GM19452 (cell line): ENCODE results near the gene DYRK3.

ENCODE experiments used
- ATAC-seq: cut with Tn5 transposase; IDR thresholded peaks from one replicate; pipeline ENCODE4 v1.9.1; 2021; ENCODE audit not compliant: unreplicated experiment

The DYRK3 gene

DNA sequence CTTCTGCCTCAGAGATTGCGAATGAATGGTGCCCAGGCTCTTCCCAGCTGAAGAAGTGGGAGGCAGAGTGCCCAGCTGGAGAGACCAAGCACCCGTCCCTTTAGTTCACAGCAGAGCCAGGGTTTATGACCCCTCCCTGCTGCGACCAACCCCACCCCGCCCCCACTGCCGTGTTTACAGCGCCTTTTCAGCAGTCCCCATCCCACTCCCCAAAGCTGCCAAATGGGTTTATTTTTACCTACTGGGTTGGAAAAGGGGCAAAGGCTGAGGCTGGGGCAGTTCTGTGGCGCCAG is 23.6 kb downstream of the DYRK3 start:
- no peak for ATAC-seq

DNA sequence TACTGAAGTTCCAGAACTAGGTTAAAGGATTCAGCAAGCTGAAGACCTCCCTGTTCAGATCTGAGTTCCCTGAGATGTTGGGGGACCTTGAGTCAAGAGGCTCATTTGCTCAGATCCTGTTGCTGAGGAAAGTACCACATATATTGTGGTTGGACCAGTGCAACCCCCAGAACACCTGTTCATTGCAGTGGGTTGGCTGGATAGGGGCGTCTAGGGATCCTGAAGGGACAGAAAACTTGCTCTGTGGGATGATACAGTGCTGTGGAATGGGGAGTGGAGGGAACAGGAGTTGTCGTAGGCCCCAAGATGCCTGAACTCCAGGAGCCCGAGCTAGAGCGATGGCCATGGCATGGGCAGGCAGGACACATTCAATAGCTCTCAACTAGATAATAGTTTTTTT is 24.8 kb downstream of the DYRK3 start:
- no peak for ATAC-seq

DNA sequence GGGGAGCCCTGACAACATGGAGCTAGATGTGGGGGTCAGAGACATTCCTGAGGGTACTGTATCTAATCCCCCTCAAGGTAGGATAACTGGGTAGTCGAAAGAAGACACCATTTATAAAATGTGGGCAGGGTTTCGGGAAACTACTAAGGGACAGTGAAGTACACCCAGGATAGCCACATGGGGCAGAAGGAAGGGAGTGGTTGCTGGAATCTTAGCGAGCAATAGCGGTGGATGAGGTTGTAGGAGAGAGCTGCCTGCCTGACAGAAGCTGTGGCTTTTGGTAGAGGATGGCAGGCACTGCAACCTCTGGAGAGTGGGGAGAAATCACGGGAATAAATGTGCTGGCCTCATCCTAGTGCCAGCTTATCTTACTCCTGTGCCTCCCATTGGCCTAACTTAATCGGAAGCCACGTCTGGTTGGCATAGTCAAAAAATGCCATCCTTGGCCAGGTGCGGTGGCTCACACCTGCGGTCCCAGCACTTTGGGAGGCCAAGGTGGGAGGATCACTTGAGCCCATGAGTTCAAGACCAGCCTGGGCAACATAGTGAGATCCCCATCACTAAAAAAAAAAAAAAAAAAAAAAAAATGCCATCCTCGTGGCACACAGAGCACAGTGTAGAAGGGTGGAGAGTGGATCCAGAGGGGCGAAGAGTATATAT is 26.0 kb downstream of the DYRK3 start:
- ATAC-seq: no peak

DNA sequence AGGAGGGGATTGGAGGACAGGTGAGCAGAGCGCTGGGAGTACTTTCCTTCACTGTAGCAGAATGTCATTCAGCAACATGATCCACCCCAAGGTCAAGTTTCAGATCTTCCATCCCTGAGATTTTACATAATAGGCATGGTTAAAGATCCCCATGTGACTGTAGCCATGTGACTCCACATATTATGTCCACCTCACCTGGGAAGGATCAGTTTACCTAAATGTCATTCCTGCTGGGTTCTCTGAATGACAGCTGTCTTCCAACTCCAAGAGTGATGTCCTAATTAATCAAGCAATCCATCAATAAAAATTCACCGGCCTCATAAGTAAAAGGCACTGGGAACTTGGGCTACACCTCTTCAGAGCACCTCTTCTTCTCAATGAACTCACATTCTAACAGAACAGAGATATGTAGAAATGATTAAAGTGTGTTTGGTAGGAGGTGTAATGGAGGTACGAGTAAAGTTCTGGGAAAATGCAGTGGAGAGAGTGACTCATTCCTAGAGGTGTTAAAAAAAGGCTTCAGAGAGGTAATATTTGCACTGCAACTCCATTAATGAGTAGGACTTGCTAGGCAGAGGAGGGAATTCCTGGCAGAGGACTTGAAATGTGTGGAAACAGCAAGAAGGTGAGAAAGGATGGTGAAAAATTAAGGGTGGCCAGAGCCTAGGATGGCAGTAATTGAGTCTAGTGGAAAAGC is 27.2 kb downstream of the DYRK3 start:
- ATAC-seq: no peak

DNA sequence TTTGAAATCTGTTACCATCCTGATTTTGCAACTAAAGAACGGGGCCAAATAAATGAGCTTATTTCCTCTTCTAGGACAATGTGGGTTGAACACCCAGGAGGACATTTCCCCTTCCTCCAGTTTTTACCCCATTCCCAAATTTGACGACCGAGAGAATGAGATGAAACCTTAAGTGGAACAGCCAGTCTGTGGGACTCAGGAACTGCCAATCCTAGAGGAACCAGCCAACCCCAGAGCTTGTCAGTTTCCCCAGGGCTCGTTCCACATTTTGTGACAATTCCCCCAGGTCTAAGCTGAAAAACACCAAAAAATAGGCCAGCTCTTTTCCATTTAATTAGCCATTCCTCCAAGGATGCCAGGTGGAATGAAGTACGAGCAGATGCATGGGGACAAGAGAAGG is 28.0 kb downstream of the DYRK3 start:
- no peak for ATAC-seq

DNA sequence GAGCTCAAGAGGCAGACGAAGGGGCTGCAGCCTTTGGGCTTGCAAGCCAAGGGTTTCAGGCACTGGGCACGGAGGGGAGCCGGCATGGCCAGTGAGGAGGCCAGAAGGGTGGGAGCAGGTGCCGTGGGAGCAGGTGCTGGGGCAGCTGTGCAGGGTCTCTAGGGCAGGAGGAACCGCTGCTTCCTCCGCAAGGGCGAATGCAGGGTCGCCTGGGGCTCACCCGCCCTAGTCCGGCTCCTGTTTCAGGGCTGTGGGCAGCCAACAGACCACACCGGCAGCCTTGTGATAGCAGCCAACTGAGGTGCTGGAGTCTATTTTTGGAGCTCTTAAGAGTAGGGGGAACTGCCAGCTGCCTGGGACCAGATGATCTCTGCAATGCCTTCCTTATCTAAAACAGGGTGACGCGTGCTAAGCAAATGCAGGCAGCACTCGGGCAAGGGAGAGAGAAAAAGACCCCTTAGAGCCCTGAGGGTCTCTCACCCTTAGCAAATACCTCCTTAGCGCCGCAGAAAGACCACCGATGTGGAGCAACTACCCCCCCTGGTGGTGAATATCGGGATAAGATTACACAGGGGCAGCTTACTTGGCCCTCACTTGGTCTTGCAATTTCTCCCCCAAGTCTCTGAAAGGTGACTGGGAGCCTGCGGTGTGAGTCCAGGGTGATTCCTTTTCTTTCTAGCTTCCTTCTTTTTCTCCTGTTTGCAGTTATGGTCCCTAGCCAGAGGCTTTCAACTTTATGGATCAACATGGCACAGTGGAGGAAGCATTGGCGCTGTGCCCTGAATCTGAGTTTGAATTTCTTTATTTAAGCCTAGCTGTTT is 28.7 kb downstream of the DYRK3 start:
- ATAC-seq: peak; percentile 64

DNA sequence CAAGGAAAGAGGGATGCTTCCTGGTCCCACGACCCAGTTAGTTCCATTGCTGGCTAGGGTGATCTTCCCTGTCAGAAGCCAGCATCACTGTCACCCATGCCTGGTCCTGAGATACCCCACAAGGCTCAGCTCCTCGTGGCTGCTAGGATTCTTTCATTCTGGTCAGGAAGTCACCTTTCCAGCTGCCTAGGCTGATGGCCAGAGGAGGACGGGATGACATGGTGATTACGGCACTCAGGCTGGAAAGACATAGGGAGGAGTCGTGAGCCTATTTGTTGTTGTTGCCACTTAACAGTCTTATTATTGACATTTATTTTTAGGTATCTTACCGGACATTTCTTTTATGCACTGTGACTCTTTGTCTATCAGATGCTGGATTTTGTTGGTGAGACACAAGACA is 29.4 kb downstream of the DYRK3 start:
- ATAC-seq: no peak

DNA sequence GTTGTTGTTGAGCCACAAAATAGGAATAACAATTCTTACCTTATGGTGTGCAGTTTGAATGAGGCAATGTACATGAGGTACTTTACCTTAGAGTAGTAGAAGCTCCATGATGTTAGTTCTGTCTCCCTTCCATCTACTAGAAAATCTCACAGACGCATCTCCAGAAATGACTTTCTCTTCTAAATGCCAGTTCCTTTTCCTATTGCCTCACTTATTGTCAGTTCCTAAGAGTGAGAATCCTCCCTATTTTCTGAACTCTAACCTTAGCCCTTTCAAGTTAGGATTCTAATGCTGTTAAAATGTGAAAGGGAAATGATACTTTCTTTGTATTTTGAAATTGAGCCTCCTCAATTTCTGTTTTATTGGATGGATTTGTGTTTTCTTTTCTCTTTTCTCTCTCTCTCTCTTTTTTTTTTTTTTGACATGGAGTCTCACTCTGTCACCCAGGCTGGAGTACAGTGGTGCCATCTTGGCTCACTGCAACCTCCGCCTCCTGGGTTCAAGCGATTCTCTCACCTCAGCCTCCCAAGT is 30.8 kb downstream of the DYRK3 start:
- ATAC-seq: no peak

DNA sequence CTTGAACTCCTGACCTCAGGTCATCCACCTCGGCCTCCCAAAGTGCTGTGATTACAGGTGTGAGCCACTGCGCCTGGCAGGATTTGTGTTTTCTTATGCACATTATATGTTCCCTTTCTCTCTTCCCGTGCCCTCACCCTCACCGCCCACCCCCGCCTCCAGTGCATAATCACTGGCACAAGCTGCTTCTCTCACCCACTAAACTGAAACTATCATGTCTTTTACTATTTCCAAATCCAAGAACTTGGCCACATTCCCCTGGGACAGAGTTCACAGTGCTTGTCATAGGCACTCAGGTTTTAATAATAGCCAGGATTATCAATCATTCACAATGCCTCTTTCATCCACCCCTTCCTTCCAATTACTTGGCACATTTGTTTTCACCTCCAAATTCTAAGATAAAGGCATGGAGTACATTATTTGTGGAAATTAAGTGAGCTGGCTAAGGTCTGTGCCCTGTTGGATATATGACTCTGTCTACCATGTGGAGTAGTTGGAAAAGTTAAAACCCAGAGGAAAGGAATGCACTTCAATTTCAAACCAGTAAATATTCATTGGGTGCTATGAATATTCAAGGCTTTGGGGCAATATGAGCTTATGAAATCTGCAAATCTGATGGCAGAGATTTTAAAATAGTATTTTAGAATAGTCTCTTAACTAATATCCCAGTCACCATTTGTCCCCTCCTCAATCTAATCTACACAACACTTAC is 31.8 kb downstream of the DYRK3 start:
- ATAC-seq: no peak

DNA sequence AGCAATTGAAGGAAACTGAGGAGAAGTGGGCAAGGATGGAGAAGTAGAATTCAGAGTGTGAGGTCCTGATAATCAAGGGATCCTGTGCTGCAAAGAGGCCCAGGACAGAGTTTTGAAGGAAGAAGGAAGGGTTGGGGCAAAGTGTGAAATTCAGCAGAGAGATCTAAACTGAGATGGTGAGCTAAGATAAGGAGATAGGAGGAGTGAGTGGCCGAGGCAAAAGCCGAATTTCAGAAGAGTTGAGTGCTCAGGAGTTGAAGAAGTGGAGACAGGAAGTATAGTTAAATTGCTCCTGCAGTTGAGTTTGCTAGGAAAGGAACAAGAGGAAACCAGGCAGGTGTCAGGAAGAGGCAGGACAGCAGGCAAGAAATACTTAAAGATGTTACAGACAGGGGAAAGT is 33.0 kb downstream of the DYRK3 start:
- ATAC-seq: no peak

DNA sequence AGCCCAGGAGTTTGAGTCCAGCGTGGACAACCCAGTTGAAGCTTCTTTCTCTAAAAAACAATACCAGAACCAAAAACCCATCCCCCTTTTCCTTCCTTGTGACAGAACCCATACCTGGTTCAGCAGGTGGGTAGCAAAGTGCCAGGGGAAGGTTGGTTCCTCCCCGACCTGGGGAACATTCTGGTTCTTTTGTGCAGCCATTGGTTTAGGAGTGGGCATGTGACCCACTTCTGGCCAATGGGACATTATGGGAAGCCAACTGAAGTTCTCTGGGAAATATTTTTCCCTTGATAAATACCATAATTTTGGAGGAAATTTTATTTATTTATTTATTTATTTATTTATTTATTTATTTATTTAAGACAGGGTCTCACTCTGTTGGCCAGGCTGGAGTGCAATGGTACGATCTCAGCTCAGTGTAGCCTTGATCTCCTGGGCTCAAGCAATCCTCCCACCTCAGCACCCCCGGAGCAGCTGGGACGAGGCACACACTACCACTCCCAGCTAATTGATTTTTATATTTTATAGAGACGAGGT is 33.6 kb downstream of the DYRK3 start:
- no peak for ATAC-seq

DNA sequence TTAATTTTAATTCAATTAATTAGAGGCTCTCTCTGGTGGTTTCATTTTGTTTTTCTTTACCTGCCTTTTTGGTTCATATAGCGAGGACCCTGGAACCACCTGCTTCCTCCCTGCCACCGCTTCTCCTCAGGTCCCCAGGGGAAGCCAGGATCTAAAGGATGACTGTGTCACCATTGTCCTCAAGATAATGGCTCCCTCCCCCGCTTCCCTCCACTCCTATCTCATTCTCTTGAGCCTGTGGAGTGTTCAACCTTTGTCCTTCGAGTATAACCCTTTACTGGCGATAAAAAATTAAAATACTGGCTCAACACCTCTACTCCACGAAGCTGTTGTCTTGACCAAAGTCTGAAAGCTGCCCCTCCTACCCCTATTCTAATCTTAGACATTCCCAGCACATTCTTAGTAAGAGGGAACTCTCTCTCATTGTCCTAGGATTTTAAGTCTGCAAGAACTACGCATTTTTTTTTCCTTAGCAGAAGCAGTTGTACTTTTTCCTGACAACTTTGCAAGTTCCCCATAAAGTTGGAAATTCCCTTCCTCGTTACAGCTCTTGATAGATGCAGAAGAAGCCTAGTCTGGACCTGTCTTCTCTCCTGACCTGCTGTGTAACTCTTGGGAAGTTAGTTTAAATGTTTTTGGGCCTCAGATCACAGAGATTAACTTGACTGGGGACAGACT is 36.8 kb downstream of the DYRK3 start:
- ATAC-seq: no peak

DNA sequence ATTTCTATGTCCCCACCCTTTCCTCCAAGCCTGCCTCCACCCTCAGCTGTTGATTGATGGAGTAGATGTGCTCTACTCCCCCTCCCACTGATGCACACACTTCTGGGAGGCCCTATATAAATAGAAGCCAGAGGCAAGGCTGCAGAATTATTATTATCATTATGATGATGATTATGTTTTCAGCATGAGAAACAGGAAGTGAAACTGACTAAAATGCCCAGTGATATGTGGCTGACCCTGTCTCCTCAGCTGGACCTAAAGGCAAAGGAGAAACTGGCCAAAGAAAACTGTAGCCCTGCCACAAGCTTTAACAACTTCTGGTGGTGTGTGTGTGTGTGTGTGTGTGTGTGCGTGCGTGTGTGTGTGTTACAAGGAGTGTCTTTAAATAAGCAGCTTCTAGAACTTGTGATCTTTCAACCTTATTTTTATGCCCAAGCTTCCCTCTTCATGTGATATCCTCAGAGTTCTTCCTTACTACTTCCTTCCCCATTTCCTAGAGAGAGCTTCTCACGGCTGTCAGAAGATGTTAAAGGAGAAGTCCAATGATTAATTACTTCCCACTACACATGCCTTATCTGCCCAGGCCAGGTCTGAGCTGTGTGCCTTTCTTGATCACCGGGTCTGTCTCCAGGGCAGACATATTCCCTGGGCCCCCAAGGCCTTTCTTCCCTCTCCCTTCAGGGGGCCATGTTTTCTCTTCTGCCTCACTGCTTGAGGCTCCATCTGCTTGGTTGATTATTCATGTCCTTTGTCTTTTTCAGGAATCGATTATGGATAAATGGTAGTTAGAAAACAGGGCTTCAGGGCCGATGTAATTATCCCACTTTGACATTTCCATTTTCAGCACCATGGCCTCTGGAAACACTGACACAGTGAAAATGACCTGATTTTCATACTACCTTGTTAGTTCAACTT is 37.8 kb downstream of the DYRK3 start:
- no peak for ATAC-seq

DNA sequence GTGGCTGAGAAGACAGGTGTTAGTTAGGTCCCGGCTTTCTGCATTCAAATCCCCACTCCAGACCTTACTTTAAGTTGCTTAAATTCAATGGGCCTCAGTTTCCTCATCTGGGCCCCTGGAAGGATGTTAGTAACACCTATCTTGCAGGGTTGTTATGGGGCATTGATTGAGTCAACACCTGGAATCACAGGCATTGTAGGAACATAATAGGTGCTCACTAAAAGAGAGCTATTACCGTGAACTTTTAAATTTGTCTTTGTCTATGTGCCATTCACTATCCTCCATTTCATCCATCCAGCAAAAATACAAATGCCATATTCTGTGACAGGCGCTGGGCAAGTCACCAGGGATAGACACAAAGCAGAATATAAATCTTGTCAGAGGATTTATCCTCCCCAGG is 38.9 kb downstream of the DYRK3 start:
- ATAC-seq: no peak

DNA sequence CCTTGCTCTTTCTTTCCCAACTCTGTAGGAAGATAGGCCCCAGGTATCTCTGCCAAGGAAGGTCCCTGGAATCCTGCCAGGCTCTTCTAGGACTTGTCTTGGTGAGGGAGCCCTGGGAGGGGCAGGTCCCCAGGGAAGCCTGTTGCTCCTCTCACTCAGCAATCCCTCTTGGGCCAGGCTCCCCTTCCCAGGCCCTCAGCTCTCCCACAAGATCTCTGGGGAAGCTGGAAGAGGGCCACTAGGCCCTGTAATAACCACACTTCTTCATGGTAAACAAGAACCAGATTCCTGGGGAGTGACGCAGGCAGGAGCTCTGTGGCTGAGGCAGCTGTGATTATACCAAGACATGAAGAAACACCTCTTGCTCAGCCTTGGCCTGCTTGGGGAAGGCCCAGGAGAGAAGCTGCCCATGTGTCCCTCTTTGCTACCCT is 39.4 kb downstream of the DYRK3 start:
- ATAC-seq: no peak

DNA sequence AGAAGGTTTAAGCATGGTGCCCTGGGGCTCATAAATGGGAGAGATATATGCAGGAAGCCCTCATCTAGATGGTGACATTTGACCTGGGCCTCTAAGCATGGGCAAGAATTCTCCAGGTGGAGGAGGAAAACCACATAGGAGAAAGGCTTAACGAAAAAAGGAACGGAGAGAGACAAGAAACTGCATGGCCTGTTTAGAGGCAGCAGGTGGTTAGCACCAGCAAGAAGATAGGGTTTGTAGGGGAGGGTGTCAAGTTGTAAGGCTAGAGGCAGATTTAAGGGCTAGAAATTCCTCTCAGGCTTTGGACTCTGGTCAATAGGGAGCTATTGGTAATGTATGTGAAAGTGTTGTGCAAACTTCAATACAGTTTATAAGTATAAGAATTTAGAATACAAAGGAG is 41.2 kb downstream of the DYRK3 start:
- no peak for ATAC-seq

DNA sequence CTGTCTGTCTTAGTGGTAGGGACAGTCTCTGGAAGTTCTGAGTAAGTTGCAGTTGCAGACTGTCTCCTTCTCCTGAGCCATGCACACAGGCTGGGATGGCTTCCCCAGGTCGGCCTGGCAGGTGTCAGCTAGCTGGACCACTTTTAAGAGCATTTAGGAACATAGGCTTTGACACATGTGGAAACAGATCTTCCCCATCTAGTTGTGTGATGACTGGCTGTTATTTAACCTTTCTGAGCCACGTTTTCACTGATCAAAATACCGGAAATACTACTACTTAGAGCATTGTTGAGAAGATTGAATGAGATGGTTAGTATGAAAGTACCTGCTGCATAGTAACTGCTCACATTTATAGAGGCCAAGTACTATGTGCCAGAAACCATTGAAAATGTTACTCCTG is 43.2 kb downstream of the DYRK3 start:
- ATAC-seq: no peak

DNA sequence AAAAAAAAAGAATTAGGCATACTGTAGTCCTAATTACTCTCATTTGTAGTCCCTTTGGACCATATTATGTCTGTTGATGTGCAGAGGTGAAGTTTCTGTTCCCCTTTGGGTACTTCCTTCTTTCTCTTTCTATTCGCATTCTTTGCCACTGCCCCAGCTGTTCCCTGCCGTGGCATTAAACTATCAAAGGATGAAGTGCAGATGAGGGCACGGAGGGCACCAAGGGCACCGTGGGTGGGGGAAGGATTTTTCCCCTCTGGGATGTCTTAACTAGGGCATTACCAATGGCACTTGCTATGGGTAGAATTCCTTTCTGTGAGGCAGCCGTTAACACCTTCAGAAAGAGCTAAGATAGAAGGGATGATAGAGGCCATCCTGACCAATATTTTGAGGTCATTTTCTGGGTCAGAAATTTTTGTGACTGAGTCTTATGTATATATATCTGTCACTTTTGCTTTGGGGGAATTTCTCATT is 44.4 kb downstream of the DYRK3 start:
- peak; percentile 86 for ATAC-seq

DNA sequence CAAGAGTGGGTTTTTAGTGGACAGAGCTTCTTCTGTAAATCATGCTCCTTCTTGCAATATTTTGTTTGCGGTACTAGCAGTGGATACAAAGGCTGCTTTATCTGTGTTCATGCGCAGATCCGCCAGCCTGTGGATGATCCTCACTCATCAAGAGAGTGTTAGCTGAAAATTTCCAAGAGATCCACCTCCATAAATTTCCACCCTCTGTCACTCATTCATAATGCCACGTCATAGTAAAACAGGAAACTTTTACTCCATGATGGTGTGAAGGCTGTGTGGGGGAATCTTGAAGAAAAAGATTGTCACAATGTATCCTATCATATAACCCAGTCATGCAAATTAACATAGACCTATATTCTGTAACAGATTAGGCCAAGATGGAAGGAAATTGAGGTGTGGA is 44.9 kb downstream of the DYRK3 start:
- no peak for ATAC-seq
